SU-DHL-6 (cell line): ENCODE results near the gene SLC25A48.

Experiments
- H2AFZ ChIP-seq: fragments of 200-600 bp; sonication (generic); 2 replicates; pipeline ENCODE4 v1.6.1; 2014; ENCODE audit warnings: low read depth, mild to moderate bottlenecking, moderate library complexity, mixed read lengths, antibody characterized with exemption, low read length; ENCODE audit not compliant: severe bottlenecking
- H3F3A ChIP-seq: fragments of 200-600 bp; shearing (Covaris generic); 2 replicates; pipeline ENCODE4 v1.6.0; 2016; ENCODE audit warnings: antibody characterized with exemption, mild to moderate bottlenecking; ENCODE audit not compliant: insufficient read depth
- H3K27ac ChIP-seq: fragments of 200-600 bp; sonication (generic); 2 replicates; pipeline ENCODE4 v1.5.1; 2016; ENCODE audit warnings: low read depth, mild to moderate bottlenecking, low read length, moderate library complexity, mixed read lengths
- H3K27me3 ChIP-seq: fragments of 200-600 bp; sonication (generic), shearing (Covaris generic); 2 replicates; pipeline ENCODE4 v1.6.0; 2014; ENCODE audit warnings: mild to moderate bottlenecking, low read length
- H3K36me3 ChIP-seq: fragments of 200-600 bp; sonication (generic); 2 replicates; pipeline ENCODE4 v1.6.1; 2014; ENCODE audit warnings: mild to moderate bottlenecking, low read length, mixed read lengths
- H3K4me2 ChIP-seq: fragments of 300-600, 200-600 bp; shearing (Covaris generic), sonication (generic); 2 replicates; pipeline ENCODE4 v1.6.0; 2014; ENCODE audit warnings: low read length, low read depth, mild to moderate bottlenecking; ENCODE audit not compliant: poor library complexity, severe bottlenecking
- H3K4me3 ChIP-seq: fragments of 200-600 bp; sonication (generic); 2 replicates; pipeline ENCODE4 v1.5.1; 2014; ENCODE audit warnings: antibody characterized with exemption, low read length, mild to moderate bottlenecking, mixed read lengths; ENCODE audit not compliant: insufficient read depth, poor library complexity, severe bottlenecking
- H3K79me2 ChIP-seq: fragments of 200-600 bp; sonication (generic); 2 replicates; pipeline ENCODE4 v1.6.1; 2014; ENCODE audit warnings: mild to moderate bottlenecking, low read length, moderate library complexity; ENCODE audit not compliant: insufficient read depth
- H3K9ac ChIP-seq: fragments of 200-600 bp; sonication (generic); 2 replicates; pipeline ENCODE4 v1.7.0; 2014; ENCODE audit warnings: mild to moderate bottlenecking, low read length
- H3K9me2 ChIP-seq: fragments of 200-600 bp; sonication (generic); replicated peaks from 2 replicates; pipeline ENCODE4 v1.6.1; 2014; ENCODE audit warnings: low read length; ENCODE audit not compliant: insufficient read depth
- H3K9me3 ChIP-seq: fragments of 200-600 bp; sonication (generic); 2 replicates; pipeline ENCODE4 v1.6.1; 2014; ENCODE audit warnings: low read length, mixed read lengths; ENCODE audit not compliant: insufficient read depth
- H4K20me1 ChIP-seq: fragments of 200-600 bp; sonication (generic); 2 replicates; pipeline ENCODE4 v1.6.1; 2014; ENCODE audit warnings: low read depth, mild to moderate bottlenecking, antibody characterized with exemption, low read length, moderate library complexity, mixed read lengths
- CTCF ChIP-seq: fragments of 200-600 bp; sonication (generic); IDR thresholded peaks from one replicate; pipeline ENCODE4 v1.5.1; 2017; ENCODE audit warnings: antibody characterized with exemption, mild to moderate bottlenecking, low read length, moderate library complexity; ENCODE audit not compliant: insufficient read depth, poor library complexity, severe bottlenecking
- EZH2phosphoT487 ChIP-seq: fragments of 200-600 bp; sonication (generic), shearing (Covaris generic); conservative IDR thresholded peaks from 2 replicates; pipeline ENCODE4 v1.6.1; 2018; ENCODE audit warnings: mild to moderate bottlenecking, antibody characterized with exemption, low read length, moderate library complexity, mixed read lengths

SLC25A48 gene

GRCh38 chr5:135831439-135831838 lies 3.0 kb upstream of the SLC25A48 start:
- Histone ChIP-seq H4K20me1 (no peaks in the 10 kb centered on the region), H3F3A (no peaks in the 10 kb centered on the region), H3K9ac (no peak overlapping the region), H3K9me3 (no peaks in the 10 kb centered on the region), H3K36me3 (no peaks in the 10 kb centered on the region), H2AFZ (no peak overlapping the region), H3K9me2 (no peaks in the 10 kb centered on the region), H3K27me3 (no peaks in the 10 kb centered on the region), H3K4me2 (no peak overlapping the region), H3K79me2 (no peaks in the 10 kb centered on the region), H3K27ac (no peak overlapping the region), H3K4me3 (no peak overlapping the region)
- TF ChIP-seq EZH2phosphoT487 (no peak), CTCF (no peak)

- no peak overlapping the region for H3K27ac ChIP-seq
- no peak overlapping the region for H2AFZ ChIP-seq
- no peak overlapping the region for H3K4me2 ChIP-seq
- H4K20me1 ChIP-seq, result no peaks in the 10 kb centered on the region
- no peak overlapping the region for H3K9ac ChIP-seq
- H3F3A ChIP-seq, result no peaks in the 10 kb centered on the region
- H3K9me2 ChIP-seq, result no peaks in the 10 kb centered on the region
- no peaks in the 10 kb centered on the region for H3K36me3 ChIP-seq
- H3K9me3 ChIP-seq, result no peaks in the 10 kb centered on the region
- no peaks in the 10 kb centered on the region for H3K27me3 ChIP-seq
- no peaks in the 10 kb centered on the region for H3K79me2 ChIP-seq
- H3K4me3 ChIP-seq, result no peak overlapping the region
- TF ChIP-seq CTCF, result no peak
Measured at GRCh38 chr5:135831851-135832555, 2.5 kb upstream of the SLC25A48 start.

- Histone ChIP-seq H3K9me3 (no peaks in the 10 kb centered on the region), H3K9me2 (no peaks in the 10 kb centered on the region), H3K4me2 (no peak overlapping the region), H3F3A (no peaks in the 10 kb centered on the region), H3K4me3 (no peak overlapping the region), H3K36me3 (no peaks in the 10 kb centered on the region), H4K20me1 (no peaks in the 10 kb centered on the region), H3K27ac (no peak overlapping the region), H3K79me2 (no peaks in the 10 kb centered on the region), H3K9ac (no peak overlapping the region), H2AFZ (no peak overlapping the region), H3K27me3 (no peaks in the 10 kb centered on the region)
- TF ChIP-seq CTCF, result no peak
- no peak for TF ChIP-seq EZH2phosphoT487
Measured at GRCh38 chr5:135832941-135833920, 1.2 kb upstream of the SLC25A48 start.
